ENCODE measurements around the gene PROCA1.
A peak's percentile ranks its signal among the peaks of the same experiment; 100 is the strongest.
"Not testable (repeated sequence)": the region's sequence is repeated elsewhere in the genome, so short reads cannot be mapped to it uniquely, and the experiment has no call there.

The PROCA1 gene

GRCh38 chr17:28725660-28726225 lies 14.1 kb upstream of the PROCA1 start:
- peak in 1 of 3 experiments; percentile 55 for DNase-seq (ENCODE audit: low read depth in 3 of 3)

GRCh38 chr17:28725166-28725659 lies 13.5 kb upstream of the PROCA1 start:
- peak in 1 of 3 experiments; percentile 33 for DNase-seq (ENCODE audit: low read depth in 3 of 3)

- no peak for DNase-seq (ENCODE audit: low read depth in 3 of 3)
Observed at GRCh38 chr17:28724500-28725165, 12.9 kb upstream of the PROCA1 start.

- not testable (repeated sequence) for DNase-seq (ENCODE audit: low read depth in 3 of 3)
Observed at GRCh38 chr17:28723836-28724499, 12.3 kb upstream of the PROCA1 start.

- no peak for DNase-seq (ENCODE audit: low read depth in 3 of 3)
Observed at GRCh38 chr17:28723159-28723835, 11.6 kb upstream of the PROCA1 start.

- no peak for DNase-seq (ENCODE audit: low read depth in 3 of 3)
Observed at GRCh38 chr17:28722417-28723158, 10.9 kb upstream of the PROCA1 start.

GRCh38 chr17:28720997-28721329 lies 9.3 kb upstream of the PROCA1 start:
- not testable (repeated sequence) for DNase-seq (ENCODE audit: low read depth in 3 of 3)

- DNase-seq (ENCODE audit: low read depth in 3 of 3), result peak in 1 of 3 experiments; percentile 35
Observed at GRCh38 chr17:28720247-28720996, 8.7 kb upstream of the PROCA1 start.

- DNase-seq (ENCODE audit: low read depth in 3 of 3), result no peak
Observed at GRCh38 chr17:28719021-28719433, 7.3 kb upstream of the PROCA1 start.

- DNase-seq (ENCODE audit: low read depth in 3 of 3), result no peak
Observed at GRCh38 chr17:28718333-28719020, 6.8 kb upstream of the PROCA1 start.

GRCh38 chr17:28717578-28718332 lies 6.1 kb upstream of the PROCA1 start, which contains the start of gene RAB34:
Gene RAB34, minus strand, starts transcription at chr17:28717868. Its CDS starts 602 bp downstream, at chr17:28717266.
- peak in 1 of 3 experiments; percentile 33 for DNase-seq (ENCODE audit: low read depth in 3 of 3)

GRCh38 chr17:28716740-28717577 lies 5.3 kb upstream of the PROCA1 start:
- no peak for DNase-seq (ENCODE audit: low read depth in 3 of 3)

GRCh38 chr17:28715217-28715616 lies 3.5 kb upstream of the PROCA1 start:
- DNase-seq (ENCODE audit: low read depth in 3 of 3), result no peak

GRCh38 chr17:28714281-28714680 lies 2.6 kb upstream of the PROCA1 start:
- DNase-seq (ENCODE audit: low read depth in 3 of 3), result no peak

- DNase-seq (ENCODE audit: low read depth in 3 of 3), result no peak
Observed at GRCh38 chr17:28712705-28713415, 1.2 kb upstream of the PROCA1 start.

GRCh38 chr17:28712032-28712704 lies 480 bp upstream of the PROCA1 start:
- peak; percentile 44 to 53 (median 48) for DNase-seq (ENCODE audit: low read depth in 3 of 3)

Measured in stimulated activated CD4-positive, alpha-beta T cell treated with anti-CD3 and anti-CD28 coated beads, TNF-alpha, amount 100 ng/mL, for 4 hours (primary cell).